Putamen (tissue), 1 donor: ENCODE data around the gene FSTL3.
A peak's percentile ranks its signal among the peaks of the same experiment; 100 is the strongest.
"Not testable (repeated sequence)": the region's sequence is repeated elsewhere in the genome, so short reads cannot be mapped to it uniquely, and the experiment has no call there.

Experiments
- DNase-seq: peaks from one replicate; pipeline ENCODE4 v3.0.0-alpha.2; 2016; ENCODE audit warnings: low spot score

Gene FSTL3

DNA sequence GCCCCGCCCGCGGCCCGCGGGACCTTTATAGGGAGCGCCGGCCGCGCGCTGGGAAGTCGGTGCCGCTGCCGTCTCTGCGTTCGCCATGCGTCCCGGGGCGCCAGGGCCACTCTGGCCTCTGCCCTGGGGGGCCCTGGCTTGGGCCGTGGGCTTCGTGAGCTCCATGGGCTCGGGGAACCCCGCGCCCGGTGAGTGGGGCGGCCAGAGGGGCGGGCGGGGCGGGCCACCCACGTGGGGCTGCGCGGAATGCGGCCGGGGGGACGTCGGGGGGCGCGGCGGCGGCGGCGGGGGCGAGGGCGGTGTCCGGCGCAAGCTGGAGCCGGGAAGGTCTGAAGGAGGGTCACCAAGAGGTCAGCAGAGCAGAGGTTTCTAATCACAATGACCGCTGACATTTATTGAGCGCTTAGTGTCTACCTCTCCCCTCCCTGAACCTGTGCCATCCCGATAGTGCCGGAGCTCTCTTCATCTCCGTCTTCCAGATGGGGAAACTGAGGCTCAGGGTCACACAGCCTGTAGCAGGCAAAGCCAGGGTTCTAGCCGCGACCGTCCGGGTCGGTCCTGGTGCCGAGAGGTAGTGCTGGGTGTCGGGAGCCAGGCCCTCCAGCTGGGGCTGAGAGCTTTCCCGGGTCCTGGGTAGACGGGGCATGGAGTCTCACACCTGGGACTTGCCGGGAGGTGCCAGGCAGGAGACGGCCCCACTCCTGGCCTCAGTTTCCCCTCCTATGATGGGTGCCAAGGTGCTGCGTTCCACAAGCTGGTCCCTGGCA, at the start of gene FSTL3:
Gene FSTL3, plus strand, starts transcription at position 54 of the 767 bp plus-strand sequence. Its CDS starts 32 bp downstream, at position 86.
- DNase-seq = no peak

DNA sequence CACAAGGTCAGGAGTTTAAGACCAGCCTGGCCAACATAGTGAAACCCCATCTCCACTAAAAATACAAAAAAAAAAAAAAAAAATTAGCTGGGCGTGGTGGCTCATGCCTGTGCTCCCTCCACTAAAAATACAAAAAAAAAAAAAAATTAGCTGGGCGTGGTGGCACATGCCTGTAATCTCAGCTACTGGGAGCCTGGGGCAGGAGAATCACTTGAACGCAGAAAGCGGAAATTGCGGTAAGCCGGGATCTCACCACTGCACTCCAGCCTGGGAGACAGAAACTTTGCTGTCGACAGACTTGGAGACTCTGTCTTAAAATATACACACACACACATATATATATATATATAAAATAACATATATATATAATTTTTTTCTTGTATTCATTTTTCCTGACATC, 49.6 kb upstream of the FSTL3 start:
- not testable (repeated sequence) for DNase-seq

DNA sequence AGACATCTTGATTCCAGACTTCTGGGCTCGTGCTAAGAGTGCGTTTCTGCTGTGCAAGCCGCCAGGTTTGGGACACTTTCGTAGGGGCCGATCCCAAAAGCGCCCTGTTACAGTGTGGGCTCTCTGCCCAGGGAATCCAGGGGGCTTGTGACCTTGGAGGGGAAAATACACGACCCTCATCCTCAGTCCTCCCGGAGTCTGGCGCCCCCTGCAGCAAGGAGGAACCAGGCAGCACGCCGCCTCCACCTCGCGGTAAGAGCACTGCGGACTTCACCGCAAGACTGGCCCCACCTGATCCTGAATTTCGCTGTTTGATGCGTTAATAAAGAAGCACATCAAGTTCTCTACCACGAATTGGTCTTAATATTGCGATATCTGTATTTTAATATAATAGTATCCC, 48.0 kb upstream of the FSTL3 start:
- no peak for DNase-seq

DNA sequence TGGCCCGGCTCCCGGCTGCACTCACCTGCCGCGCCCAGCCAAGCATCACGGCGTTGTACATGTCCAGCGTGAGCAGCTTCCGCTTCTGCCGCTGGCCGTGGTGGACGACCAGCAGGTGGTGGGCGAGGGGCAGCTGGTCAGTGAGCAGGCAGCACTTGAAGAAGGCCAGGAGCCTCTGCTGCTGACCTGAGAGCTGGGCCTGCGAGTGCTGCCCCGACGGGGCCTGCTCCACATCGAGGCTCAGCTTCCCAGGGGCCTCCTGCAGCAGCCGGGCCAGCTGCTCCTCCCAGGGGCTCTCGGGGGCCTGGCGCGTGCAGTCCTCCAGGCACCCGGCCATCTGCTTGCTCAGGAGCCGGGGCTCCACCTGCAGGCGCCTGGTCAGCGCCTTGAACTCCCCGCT, 46.7 kb upstream of the FSTL3 start:
- DNase-seq = not testable (repeated sequence)

DNA sequence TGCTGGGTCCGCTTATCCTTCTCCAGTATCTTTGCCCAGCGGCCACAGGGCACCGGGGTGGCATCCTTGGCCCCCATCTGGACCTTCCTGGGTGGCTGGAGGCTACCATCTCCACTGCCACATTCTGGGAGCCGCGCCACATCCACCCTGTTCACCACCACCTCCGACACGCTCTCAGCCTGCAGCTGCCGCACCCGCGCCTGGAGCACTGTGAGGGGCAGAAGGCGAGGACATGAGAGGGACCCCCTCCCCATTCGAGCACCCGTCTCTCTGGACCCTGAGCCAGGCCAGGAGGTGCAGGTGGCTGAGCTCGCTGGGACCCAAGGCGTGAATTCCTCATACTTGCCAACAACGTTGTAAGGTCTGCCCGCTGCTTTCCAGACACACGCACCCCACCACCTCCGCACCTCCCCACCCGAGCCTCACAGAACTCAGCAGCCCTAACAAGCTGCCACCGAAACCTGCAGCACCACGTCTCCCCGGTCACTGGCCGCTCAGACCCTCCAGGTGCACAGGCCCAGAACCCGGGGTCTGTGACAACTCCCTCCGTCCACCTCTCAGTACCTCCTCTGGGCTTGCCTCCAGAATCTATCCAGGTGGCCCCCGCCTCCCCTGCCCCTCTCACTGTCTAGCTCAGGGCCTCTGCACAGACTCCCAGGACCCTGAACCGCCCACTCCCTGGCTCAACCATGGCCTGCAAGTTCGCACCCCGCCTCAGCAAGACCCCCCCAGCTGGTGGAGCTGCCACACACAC, 46.1 kb upstream of the FSTL3 start:
- DNase-seq = no peak

DNA sequence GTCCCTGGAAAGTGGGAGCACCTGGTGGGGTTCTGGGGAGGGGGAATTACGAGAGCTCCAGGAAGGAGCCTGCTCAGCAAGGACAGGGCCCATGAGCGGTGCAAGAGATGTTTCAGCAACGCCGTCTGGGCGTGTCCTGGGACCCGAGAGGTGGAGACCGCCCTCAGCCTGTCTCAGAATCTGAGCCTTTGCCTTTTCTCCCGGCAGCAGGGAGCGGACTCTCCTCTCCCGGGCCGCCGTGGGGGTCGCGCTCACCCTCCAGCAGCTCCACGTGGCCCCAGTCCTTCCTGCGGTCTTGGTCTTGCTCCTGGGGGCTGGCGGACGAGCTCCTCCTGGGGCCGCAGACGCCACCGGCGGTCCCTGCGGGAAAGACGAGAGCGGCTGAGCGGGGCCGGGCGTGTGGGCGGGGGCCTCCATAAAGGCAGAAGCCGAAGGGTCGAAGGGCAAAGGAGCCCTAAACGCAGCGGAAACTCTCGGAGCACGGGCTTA, 43.6 kb upstream of the FSTL3 start:
- DNase-seq = no peak

DNA sequence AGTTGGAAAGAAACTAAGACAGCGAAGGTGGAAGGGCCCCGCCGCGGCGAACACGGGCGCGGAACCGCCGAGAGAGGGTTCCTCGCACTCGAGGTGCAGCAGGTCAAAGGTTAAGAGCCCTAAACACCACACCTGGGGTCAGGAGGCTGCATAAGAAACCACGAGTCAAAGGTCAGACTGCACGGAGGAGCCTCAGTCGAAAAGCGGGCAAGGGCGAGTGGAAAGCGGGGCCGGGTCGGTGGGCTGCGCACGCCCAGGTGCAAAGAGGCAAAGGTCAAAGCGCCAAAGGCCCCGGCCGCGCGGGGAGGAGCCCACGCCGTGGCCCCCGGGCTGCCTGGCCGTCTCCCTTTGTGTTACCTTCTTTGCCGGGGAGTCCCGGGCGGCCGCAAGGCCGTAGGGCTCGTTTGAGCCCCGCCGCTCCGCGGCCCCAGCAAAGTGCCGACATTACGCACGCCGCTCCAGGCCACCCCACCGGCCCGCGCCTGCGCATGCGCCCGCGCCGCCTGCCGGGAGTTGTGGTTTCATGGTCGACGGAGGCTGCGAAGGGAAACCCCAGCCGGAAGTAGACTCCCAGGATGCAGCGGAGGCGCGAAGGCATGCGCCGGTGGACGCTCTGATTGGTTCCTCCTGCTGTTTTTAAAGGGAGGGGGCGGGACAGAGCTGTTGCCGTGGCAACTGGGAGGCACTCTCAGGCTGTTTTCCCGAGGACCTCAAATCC, 43.0 kb upstream of the FSTL3 start, which contains the start of gene POLRMT:
Gene POLRMT, minus strand, starts transcription at position 470 of the 718 bp plus-strand sequence. Its CDS starts 25 bp downstream, at position 445.
- peak; percentile 98 for DNase-seq

DNA sequence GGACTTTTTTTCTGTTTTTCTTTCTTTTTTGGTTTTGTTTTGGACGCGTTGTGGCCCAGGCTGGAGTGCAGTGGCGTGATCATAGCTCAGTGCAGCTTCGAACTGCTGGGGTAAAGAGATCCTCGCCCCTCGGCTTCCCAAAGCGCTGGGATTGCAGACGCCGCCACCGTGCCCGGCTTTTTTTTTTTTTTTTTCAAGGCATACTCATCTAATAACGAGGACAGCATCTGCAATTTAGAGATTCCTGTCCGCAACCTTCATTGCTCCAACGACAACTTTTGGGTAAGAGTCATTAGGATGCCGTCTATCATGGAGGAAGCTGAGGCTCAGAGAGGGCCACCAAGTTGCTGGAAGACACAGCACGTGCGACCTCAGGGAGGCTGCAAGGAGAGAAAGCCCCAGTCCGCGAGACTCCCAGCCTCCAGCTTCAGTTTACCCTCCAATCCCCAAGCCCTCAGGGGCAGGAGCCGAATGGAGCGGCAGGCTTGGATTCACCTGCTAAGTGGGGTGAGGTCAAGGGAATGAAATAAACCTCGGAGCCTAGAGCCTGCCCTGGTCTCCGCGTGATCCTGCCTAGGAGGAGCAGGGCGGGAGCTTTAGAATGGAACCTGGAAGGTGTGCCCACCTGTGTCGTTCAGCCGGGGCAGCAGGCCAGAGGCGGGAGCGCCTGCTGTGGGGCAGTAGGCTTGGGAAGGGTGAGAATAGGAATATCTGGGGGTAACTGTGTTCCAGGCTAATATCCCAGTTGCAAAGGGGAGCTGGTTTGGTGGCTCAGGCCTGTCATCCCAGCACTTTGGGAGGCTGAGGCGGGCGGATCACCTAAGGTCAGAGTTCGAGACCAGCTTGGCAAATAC, 42.2 kb upstream of the FSTL3 start:
- no peak for DNase-seq

DNA sequence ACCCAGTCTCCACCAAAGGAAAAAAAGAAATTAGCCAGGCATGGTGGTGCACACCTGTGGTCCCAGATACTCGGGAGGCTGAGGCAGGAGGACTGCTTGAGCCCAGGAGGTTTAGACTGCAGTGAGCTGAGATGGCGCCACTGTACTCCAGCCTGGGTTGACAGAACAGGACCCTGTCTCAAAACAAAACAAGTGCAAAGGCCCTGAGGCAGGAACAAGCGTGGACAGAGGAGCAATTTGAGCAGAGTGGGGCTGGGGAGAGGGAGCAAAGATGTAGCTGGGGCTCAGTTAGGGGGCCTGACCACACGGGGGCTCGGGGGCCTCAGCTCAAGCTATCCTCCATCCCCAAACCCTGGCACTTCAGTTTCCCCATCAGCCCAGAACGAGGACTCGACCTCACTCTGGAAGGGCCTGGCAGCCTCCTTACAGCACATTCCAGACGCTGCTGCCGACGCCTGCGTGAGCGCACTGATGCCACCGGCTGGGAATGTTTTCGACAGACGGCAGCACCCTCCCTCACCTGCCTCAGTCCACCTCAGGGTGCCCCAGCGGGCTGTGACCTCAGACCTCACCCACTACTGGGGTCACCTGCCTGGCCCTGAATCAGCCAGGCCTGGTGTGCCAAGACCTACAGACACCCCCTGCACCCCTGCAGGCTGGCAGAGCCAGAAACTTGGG, 41.1 kb upstream of the FSTL3 start:
- no peak for DNase-seq

DNA sequence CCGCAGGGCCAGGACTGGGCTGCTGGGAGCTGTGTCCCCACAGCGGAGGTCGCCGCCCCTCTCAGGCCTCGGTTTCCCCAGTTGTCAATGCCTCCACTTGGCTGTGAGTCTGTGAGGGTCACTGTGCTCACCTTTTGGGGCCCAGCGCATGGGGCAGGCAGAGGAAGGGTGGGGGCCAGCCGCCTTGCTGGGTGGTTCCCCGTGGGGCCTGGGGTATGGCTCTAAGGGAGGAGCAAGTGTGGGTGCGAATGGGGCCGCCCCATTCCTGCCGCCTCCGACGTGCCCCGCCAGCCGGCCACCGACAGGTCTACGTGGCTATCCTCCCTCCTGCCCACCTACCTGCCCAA, 37.3 kb upstream of the FSTL3 start:
- no peak for DNase-seq

DNA sequence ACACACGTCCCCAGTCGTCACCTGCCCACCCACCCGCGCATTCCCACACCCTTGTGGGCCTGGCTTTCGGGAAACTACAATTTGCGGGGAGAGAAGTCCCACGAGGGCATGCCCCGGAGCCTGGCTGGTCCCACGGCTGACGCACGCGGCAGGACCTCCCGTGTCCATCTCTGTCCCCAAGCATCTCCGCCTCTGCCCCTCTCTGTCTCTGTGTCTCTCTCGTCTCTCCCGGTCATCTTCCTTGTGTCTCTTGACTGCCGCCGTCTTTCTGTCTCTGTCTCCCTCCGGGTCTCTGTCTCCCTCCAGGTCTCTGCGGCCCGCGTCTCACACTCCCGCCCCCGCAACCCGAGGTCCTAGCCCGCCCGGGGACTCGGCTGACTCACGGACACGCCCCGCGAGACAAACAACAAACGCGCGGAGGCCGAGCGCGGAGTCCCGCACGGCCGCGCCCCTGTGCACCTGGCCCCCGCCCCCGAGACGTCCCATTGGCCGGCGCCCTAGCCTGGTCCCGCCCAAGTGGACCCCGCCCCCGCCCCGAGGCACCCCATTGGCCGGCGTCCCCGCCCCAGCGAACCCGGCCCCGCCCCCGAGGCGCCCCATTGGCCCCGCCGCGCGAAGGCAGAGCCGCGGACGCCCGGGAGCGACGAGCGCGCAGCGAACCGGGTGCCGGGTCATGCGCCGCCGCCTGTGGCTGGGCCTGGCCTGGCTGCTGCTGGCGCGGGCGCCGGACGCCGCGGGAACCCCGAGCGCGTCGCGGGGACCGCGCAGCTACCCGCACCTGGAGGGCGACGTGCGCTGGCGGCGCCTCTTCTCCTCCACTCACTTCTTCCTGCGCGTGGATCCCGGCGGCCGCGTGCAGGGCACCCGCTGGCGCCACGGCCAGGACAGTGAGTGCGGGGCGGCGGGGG, 36.7 kb upstream of the FSTL3 start, which contains the start of gene FGF22:
Gene FGF22, plus strand, starts transcription at position 627 of the 908 bp plus-strand sequence. Its CDS starts 47 bp downstream, at position 674.
- peak; percentile 87 for DNase-seq

DNA sequence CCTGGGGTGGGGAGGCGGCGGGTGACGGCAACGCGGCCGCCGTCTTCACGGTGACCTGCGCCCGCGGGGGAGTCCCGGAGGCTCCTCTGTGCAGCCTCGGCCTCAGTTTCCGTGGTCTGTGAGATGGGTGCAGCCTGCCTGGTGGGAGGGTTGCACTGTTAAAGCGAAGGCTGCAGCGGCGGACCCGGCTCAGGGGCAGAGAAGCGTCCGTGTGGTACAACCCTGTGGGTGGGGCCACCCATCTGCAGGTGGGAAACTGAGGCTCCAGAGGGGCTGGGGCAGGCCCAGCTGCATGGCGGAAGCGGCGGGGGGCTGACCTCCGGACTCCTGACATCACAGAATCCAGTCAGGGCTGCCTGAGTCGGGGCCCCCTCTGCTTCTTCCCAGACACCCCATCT, 36.0 kb upstream of the FSTL3 start:
- DNase-seq = no peak

DNA sequence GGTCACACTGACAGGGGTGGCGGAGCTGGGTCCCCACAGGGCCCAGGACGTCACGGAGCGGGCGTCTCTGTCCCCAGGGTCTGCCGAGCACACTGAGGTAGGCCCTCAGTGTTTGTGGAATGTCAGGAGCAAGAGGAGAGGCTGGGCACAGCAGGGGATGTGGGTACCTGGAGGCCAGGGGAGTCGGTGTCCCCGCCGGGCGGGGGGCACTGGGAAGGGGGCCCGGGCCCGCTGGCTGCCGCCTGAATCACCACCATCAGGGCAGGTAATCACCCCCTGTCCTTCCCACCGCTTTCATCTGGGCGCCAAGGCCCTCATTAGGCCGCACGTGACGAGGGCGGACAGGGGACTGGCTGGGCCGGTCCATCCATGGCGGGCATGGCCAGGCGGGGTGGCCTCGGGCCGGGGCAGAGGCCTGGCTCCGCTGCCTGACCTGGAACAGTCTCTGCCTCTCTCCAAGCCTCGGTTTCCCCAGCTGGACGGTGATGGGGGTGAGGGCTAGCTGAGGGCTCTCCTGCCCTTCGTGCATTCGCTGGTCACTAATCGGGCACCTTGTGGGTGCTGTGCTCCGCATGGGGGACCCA, 35.5 kb upstream of the FSTL3 start:
- DNase-seq = no peak

DNA sequence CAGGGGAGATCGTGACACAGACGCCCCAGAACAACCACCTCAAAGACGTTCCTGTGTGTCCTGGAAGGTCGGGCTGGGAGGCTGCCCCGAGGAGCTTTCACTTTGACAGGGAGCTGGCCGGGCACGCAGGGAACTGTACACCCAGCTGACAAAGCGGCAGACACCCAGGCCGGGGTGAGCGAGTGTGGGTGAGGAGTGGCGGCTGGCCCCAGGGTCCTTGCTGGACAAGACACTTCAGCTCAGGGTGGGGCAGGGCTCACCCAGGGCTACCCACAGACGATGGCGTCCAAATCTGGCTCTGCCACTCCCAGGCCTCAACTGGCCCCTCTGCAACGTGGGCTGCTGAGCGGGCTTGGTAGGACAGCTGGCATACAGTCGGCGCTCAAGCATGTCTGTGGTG, 34.5 kb upstream of the FSTL3 start:
- DNase-seq = no peak

DNA sequence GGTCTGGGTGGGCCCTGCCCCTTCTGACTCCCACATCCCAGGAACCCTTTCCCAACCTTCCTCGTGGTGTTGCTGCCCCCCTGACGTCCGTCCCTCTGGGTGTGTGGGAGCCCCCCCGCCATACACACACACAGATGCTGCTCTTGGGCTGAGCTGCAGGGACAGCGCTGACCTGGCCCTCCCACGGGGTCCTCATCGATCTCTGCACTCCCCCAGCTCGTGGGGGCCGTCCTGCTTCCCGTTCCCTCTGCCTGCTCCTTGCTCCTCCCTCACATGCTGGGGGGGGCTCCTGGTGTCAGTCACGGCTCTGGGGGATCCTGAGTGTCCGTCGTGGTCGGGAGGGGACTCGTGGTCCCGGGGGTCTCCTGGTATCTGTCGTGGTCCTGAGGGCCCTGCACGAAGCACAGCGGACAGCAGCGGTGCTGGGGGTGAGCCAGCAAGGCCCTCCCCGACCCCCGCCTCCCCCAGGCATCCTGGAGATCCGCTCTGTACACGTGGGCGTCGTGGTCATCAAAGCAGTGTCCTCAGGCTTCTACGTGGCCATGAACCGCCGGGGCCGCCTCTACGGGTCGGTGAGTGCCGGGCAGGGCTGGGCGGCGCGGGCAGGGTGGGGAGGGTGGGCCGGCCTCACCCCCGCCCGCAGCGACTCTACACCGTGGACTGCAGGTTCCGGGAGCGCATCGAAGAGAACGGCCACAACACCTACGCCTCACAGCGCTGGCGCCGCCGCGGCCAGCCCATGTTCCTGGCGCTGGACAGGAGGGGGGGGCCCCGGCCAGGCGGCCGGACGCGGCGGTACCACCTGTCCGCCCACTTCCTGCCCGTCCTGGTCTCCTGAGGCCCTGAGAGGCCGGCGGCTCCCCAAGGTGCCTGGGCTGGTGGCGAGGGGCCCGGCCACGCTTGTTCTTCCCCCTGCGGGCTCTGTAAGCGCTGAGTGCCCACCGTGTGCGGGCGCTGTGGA, 33.1 kb upstream of the FSTL3 start:
- no peak for DNase-seq

DNA sequence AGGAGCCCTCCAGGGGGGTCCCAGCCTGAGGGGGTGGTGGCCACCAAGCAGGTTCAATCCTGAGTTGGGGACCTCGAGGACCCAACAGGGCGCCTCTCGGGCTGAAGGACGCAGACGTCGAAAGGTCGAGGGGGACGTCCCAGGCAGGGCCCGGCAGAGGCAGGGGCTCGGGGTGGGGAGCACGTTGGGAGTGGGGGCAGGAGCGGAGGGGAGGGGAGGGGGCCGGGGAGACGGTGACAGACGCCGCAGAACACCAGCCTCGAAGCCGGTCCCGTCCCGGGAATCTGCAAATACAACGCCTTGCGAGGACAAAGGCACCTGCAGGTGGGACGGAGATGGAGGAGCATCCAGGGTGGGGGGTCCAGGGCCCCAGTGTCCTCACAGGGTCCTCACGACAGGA, 32.5 kb upstream of the FSTL3 start:
- DNase-seq = no peak

DNA sequence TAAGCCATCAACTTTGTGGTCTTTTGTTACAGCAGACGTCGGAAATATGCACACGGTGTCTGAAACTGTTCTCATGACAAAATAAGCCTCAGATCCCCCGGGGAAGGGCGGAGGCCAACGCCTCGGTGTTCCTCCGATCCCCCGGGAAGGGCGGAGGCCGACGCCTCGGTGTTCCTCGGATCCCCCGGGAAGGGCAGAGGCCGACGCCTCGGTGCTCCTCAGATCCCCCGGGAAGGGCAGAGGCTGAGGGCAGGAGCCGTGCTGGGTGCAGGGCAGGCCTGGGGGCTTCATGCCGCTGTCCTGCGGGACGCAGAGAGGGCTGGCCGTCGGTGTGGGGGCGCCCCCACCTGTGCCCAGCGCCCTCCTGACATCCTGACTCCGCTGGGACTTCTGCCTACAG, 31.8 kb upstream of the FSTL3 start:
- no peak for DNase-seq

DNA sequence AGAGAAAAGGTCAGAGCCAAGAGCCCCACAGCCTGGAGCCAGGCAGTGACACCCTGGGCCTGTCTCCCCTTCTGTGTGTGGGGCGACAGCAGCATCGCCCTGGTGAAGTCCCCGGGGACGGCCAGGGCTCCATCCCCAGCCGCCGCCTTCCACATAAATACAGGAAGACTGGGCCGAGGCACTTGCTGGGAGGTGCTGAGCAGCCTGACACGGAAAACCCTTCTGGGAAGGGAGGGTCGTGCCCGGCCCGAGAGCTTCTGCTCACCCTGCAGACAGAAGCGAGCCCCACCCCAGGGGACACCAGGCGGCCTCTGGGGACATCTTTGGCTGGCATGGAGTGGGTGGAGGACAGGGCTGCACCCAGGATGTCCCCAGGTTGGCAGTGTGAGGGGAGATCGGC, 31.4 kb upstream of the FSTL3 start:
- DNase-seq = no peak
